HG02642 (cell line): ENCODE results near the gene AURKAIP1.
"Not testable (repeated sequence)": the region's sequence is repeated elsewhere in the genome, so short reads cannot be mapped to it uniquely, and the experiment has no call there.

Source experiments
- ATAC-seq: cut with Tn5 transposase; IDR thresholded peaks from one replicate; pipeline ENCODE4 v1.9.1; 2021; ENCODE audit warnings: mild to moderate bottlenecking; ENCODE audit not compliant: unreplicated experiment, poor library complexity

The AURKAIP1 gene

DNA sequence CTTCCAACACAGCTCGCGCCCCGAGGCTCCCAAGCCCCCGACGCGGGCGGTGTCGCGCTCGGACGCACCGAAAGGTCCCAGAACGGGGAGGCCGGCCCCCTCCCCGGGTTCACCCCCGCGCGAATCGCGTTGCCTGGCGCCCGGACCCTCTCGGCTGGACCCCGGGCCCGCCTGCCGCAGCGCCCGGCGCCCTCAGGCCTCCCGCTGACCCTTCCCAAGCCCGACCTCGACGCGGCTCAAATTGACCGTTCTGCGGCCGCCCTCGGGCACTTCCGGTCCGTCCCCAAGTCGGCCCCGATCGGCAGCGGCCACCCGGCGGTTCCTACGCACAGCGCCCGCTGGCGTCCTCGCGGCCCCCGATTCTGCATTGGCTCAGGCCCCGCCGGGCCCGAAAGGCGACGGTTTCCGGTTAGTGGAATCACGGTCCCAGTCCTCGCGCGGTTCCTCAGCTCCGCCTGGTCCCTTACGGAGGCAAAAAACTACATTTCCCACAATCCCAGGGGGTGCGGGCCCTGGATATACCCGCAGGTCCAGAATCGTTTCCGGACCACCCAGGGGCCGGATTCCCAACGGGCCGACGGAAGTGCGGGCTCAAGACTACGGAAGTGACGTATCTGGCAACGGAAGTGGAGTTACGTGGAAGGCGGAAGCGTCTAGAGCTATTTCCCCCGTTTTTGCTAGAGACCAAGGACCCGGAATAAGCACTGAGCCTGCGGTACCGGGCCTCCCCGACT lies at the start of gene AURKAIP1:
Gene AURKAIP1, minus strand, starts transcription at position 279 of the 734 bp plus-strand sequence. CDS start 451 bp downstream, outside the sequence.
- peak; percentile 85 for ATAC-seq

DNA sequence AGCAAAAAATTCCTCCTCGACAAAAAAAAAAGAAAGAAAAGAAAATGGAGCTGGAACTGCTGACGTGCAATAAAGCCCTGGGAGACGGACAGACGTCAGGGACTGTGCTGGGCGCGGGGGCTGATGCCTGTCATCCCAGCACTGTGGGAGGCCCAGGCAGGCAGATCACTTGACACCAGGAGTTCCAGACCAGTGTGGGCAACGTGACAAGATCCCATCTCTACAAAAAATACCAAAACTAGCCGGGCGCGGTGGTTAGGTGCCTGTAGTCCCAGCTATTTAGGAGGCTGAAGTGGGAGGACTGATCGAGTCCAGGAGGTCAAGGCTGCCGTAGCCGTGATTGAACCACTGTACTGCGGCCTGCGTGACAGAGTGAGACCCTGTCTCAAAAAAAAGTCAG lies 49.7 kb upstream of the AURKAIP1 start:
- ATAC-seq: no peak

DNA sequence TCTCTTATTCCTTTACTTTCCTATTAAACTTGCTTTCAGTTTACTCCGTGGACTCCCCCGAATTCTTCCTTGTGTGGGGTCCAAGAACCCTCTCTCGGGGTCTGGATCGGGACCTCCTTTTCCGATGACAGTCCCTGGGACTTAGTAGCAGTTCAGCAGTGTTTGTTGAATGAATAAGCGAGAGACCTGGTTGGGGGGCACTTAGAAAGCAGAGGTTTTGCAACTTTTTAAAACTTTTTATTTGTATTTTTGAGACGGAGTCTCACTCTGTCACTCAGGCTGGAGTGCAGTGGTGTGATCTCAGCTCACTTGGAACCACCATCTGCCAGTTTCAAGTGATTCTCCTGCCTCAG lies 48.2 kb upstream of the AURKAIP1 start:
- ATAC-seq: no peak

DNA sequence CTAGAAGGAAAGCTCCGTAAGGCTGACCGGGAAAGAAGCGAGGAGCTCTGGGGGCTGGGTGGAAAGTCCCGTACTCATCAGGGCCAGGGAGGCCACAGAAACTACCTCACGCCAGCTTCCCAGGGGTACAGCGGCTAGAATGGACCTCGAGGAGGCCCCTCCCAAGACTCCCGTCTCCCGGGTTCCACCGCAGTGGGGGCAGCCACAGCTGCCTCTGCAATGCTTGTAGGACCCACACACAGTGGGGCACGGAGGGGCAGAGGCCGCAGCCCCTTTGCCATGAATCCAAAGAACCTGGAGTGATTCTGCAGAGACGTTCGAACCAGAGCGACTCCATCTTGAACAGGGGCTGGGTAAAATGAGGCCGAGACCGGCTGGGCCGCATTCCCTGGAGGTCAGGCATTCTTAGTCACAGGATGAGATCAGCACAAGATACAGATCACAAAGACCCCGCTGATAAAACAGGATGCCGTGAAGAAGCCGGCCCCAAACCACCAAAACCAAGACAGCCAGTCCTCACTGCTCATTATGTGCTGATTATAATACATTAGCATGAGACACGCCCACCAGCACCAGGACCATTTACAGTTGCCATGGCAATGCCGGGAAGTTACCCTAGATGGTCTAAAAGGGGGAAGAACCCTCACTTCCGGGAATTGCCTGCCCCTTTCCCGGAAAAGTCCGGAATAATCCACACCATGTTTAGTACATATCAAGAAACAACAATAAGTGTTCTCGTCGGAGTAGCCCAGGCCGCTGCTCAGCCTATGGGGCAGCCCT lies 47.6 kb upstream of the AURKAIP1 start:
- no peak for ATAC-seq

DNA sequence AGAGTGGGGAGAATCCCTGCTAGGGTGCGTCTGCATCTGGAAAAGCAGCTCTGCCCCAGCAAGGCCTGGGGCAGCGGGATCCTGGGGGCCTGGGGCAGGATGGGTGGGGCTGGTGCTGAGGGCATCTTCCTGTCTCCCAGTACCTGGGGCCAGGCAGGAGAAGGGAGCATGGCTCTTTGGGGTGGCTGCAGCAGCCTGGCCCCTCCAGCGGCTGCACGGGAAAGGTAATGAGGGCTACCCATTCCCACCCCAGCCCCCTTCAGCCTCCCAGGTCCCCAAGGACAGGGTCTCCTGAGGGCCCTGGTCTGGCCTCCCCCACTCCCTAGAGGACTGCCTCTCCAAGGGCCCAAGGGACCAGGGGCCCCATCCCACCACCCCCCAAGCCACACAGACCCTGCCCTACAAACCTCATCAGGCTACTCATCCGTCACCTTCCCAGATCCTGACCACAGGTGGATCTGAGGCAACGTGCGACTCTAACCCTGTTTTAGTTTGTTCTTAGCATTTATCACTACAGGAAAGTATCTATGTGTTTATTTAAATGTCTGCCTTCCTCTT lies 47.0 kb upstream of the AURKAIP1 start:
- no peak for ATAC-seq

DNA sequence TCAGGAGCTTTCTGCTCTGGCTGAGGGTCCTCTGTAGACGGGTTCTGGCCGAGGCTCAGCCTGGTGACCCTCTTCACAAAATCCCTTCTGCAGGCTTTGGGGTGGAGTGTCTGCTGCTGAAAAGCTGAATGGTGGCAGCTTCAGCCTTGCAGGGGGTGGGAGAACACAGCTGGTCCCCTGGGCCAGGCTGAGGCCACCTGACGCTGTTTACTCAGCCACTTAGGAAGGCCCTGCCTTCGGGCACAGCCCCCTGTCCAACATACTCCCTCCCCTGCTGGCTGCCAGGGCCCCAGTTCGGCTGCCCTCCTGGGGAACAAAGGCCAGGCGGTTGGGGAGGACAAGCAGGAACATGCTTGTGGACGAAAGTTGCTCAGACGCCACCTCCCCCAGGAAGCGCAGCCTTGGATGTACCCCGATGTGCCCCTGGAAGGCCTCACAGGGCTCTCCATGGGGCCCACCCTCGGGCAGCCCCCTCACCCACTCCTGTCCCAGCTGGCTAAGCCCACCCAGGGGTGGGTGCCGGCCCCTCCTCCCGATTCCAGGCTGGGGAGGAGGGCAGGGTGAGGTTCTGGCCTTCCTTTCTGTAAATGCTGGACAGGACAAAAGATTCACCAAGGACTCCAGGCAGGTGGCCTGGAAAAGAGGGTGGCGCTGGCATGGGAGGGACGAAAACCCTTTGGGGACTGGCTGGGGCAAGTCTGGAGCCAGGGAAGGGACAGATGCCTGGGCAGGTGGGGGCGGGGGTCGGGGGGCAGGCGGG lies 46.3 kb upstream of the AURKAIP1 start, which contains the start of gene ANKRD65:
Gene ANKRD65, minus strand, starts transcription at position 130 of the 760 bp plus-strand sequence. CDS start 271 bp downstream, outside the sequence.
- no peak for ATAC-seq

DNA sequence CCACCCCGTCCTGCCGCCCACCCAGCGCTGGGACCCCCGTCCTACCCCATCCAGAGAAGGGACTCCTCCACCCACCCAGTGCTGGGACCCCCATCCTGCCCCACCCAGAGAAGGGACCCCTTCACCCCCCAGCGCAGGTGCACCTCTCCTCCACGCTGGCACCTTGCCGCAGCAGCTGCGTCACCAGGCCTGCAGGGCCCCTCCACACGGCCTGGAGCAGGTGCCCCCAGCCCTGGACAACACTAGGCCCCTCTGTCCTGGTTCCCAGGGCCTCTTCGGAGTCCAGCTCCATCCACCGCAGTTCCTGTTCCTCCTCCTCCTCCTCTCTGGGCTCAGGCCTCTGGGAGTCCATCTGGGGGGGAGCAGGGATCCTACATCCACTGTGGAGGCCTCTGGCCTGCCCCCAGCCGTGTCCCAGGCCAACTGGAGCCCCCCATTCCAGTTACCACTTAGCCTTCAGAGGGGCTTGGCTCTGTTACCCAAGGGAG lies 45.7 kb upstream of the AURKAIP1 start:
- no peak for ATAC-seq

DNA sequence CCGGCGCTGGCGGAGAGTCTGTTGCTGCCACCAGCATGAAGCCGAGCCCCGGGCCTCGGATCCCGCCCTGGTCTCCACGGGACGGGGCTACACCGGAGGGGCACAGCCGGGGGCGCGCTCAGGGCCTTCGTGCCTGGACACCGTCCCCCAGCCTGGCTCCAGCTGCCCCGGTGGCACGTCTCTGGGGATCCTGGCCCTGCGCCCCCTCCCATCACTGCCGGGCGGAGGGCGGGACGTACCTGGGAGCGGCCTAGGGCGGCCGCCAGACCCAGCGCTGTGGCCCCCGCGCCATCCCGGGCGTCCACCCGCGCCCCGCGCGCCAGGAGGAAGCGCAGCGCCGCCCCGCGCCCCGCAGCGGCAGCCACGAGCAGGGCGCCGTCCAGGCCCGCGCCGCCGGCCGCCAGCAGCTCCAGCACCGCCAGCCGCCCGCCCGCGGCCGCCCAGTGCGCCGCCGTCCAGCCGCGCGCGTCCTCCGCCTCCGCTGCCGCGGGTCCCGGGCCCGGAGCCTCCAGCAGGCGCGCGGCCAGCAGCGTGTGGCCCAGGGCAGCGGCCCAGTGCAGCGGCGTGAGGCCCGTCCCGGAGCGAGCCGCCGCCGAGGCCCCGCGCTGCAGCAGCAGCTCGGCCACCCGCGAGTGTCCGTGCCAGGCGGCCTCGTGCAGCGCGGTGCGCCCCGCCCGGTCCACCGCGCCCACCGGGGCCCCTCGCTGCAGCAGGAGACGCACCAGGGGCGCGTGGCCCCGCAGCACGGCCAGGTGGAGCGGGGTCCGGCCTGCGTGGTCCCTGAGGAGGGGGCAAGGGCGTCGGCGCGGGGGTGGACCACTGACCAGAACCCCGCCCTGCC lies 45.0 kb upstream of the AURKAIP1 start:
- ATAC-seq: no peak

DNA sequence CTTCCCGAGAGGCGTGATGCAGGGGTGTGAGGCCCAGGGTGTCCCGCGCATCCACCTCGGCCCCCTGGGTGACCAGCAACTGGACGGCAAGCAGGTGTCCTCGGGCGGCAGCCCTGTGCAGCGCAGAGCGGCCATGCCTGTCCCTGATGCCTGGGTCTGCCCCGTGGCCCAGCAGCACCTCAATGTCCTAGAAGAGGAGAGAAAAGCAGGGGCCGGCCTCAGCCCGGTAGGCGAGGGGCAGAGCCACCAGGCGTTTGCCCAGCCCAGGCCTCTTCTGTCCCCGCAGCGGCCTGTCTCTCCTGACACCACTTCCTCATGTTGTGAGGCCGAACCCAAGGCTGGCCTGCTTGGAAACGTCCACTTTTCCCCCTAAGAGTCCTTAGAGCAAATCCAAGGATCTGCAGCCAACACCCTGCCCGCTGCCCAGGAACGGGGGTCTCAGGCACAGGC lies 44.4 kb upstream of the AURKAIP1 start:
- ATAC-seq: no peak

DNA sequence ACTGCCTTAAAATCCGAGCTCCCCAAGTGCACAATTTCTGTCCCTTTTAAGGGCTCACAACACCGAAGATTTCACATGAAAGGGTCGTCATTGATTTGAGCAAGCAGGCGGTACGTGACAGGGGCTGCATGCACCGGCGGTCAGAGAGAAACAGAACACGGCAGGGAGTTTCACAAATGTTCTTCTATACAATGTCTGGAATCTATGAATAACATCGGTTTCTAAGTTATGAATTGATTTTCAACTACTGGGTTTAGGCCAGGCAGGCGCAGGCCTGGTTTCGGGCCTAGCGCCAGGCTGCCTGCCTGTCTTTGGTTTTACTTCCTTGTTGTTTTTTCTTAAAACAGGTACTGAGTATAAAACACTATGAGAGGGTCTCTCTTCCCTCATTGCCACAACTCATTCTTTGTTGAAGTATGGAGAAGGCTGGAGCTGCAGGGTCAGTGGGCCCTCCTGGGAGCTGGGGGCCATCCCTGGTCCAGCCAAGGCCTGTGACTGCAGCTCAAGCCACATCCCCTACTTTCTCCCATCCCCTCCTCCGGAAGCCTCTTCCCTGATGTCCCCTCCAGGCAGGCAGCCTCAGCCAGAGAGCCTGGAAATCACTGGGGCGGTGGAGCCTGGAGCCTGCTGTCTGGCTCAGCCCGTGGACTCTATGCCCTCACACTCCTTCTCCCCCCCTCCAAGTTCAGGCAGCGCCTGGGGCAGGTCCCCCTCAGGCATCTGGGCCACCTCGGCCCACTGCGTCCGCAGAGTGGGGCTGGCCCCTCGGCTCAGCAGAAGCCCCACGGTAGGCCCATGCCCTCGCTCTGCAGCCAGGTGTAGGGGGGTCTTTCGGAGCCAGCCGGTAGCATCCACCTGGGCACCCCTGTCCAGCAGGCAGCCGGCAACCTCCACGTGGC lies 43.7 kb upstream of the AURKAIP1 start:
- no peak for ATAC-seq

DNA sequence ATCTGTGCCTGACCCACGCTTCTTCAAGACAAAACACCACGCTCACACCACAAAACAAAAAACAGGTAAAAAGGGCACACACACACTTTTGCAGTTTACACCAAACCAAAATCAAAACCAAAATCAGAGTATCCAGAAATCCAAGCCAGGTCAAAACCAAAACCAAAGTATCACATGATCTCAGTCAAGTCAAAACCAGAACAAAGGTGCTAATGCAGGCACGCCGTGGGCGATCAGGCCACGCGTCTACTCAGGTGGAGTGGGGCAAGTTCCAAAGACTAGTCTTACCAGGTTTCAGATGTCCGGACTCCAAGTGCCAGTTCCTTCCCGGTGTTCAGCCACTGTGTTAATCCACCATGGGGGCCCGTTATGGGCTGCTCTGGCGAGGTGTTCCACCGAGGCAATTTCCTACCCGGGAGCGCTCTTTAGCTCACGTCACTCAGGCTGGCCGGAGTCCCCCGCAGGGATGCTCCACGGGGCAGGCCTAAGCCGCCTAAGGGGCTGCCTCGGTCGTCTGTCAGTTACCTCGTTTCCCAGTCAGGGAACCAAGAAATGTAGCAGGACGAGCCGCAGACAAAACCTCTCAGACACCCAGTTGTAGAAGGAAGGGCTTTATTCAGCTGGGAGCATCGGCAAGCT lies 42.9 kb upstream of the AURKAIP1 start:
- not testable (repeated sequence) for ATAC-seq

DNA sequence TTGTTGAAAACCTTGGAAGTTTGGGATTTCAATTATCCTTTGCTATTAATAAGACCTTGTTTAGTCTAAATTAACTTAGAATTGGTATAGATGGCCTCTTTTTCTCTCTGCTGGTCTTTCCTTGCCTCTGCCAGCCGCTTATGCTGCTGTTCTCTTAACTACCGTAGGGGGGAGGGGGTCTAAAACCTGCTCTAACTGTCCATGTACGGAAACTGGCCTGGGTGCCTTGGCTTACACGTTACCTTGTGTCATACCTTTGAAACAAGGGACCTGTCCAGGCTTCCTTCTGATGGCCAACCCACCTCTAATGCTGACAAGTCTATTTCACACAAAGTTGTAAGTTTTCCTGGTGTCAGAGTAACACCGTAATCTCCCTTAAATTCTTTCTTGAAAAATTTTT lies 42.4 kb upstream of the AURKAIP1 start:
- not testable (repeated sequence) for ATAC-seq

DNA sequence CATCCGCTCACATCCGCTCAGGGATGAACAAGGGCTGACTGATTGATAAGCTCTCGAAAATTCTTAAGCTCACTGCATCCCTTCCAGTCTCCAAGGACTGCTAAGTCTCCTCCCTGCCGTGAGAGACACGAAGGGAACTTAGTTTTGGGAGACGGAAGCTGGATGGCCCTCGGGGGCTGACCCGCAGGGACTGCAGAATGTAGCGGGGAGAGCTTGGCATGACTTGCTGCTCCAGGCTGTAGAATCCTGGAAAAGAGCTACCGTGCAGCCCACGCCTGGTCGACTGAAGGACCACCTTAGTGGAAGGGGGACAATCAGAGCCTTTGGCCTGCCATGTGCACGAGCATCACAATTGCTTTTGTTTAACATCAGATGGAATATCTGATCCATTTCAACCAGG lies 40.7 kb upstream of the AURKAIP1 start:
- no peak for ATAC-seq

DNA sequence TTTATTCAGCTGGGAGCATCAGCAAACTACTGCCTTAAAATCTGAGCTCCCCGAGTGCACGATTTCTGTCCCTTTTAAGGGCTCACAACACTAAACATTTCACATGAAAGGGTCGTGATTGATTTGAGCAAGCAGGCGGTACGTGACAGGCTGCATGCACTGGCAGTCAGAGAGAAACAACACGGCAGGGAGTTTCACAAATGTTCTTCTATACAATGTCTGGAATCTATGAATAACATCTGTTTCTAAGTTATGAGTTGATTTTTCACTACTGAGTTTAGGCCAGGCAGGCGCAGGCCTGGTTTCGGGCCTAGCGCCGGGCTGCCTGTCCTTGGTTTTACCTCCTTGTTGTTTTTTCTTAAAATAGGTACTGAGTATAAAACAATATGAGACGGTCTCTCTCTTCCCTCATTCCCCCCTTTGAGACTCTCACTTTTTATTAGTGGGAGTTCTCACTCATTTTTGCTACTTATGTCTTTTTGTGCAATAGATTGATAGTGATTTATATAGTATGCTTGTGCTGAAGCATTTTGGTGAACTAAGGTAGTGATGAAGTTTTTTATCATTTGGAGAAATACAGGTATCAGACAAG lies 37.4 kb upstream of the AURKAIP1 start:
- not testable (repeated sequence) for ATAC-seq

DNA sequence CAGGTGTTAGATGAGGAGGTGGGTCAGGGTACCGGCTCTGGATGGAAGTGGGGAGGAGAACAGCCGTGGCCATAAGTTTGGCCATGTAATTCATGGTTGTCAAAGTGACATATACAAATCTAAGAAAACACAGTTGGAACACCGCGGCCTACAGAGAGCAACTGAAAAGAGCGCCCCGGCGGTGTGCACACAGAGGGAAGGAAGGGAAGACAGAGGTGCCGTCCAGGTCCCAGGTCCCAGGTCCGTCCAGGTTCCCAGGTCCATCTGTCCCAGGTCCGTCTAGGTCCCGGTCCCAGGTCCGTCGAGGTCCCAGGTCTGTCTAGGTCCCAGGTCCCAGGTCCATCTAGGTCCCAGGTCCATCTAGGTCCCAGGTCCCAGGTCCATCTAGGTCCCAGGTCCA lies 36.6 kb upstream of the AURKAIP1 start:
- ATAC-seq: no peak

DNA sequence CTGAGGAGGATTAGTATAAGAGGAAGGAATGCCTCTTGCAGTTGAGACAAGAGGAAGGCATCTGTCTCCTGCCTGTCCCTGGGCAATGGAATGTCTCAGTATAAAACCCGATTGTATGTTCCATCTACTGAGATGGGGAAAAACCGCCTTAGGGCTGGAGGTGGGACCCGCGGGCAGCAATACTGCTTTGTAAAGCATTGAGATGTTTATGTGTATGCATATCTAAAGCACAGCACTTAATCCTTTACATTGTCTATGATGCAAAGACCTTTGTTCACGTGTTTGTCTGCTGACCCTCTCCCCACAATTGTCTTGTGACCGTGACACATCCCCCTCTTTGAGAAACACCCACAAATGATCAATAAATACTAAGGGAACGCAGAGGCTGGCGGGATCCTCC lies 35.2 kb upstream of the AURKAIP1 start:
- not testable (repeated sequence) for ATAC-seq

DNA sequence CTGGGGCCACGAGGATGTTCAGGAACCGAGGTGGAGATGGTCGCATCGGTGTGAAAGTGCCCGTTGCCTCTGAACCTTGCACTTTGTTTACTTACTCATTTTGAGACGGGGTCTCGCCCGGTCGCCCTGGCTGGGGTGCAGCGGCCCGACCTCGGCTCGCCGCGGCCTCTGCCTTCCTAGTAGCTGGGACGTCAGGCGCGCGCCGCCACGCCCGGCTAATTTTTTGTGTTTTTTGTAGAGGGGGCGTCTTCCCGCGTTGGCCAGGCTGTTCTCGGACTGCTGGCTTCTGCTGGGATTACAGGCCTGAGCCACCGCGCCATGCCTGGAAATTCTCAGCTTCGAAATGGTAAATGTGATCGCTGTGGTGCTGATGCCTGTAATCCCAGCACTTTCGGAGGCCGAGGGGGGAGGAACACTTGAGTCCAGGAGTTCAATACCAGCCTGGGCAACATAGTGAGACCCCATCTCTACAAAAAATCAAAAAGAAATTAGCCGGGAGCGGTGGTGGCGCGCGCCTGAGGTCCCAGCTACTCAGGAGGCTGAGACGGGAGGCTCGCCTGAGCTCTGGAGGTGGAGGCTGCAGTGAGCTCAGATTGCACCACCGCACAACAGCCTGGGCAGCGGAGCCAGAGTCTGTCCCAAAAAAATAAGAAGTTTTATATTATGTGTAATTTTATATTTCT lies 32.8 kb upstream of the AURKAIP1 start:
- ATAC-seq: no peak
